Breast epithelium (tissue), 3 donors: Measurements from ENCODE around the gene KRTAP5-1.

Experiments used
- CTCF ChIP-seq, 3 donors: fragments of 450-650 bp; IDR thresholded peaks; one replicate each; pipeline ENCODE4 v1.5.1; 2016 to 2017; ENCODE audit warnings: antibody characterized with exemption in 3 of 3, mild to moderate bottlenecking in 3 of 3, moderate library complexity in 3 of 3
- POLR2A ChIP-seq: fragments of 450-650 bp; IDR thresholded peaks from one replicate; pipeline ENCODE4 v1.6.1; 2016; ENCODE audit warnings: antibody characterized with exemption, mild to moderate bottlenecking, moderate library complexity
- POLR2AphosphoS5 ChIP-seq, 3 donors: sonication (generic); formaldehyde crosslinking; IDR thresholded peaks; one replicate each; pipeline ENCODE4 v1.6.1; 2017; ENCODE audit warnings: antibody characterized with exemption in 3 of 3

- TF ChIP-seq CTCF (IDR thresholded peaks at IDR 0.05) (no peak), POLR2A (no peak), POLR2AphosphoS5 (IDR thresholded peaks at IDR 0.05) (no peak)
Observed at GRCh38 chr11:1558775-1559110, 26.3 kb downstream of the KRTAP5-1 start.
